H7 (cell line): Measurements from ENCODE around the gene OR1D5. TPM values are rescaled to one million over a fixed set of nuclear protein-coding genes. Genes with fewer than 3 reads are reported as not detected.
"Not testable (repeated sequence)": the region's sequence is repeated elsewhere in the genome, so short reads cannot be mapped to it uniquely, and the experiment has no call there.

Source experiments
- DNase-seq: peaks from one replicate; pipeline ENCODE4 v3.0.0; 2012
- H3K27me3 ChIP-seq: 2 replicates; pipeline ENCODE4 v1.6.0; 2011; ENCODE audit warnings: mild to moderate bottlenecking, low read length; ENCODE audit not compliant: control insufficient read depth, insufficient read depth
- H3K36me3 ChIP-seq: replicated peaks from 2 replicates; pipeline ENCODE4 v1.5.1; 2011; ENCODE audit warnings: low read length; ENCODE audit not compliant: control insufficient read depth, insufficient read depth
- H3K4me3 ChIP-seq: 2 replicates; pipeline ENCODE4 v1.5.1; 2011; ENCODE audit warnings: low read depth, mild to moderate bottlenecking, control low read depth, low read length, moderate library complexity; ENCODE audit not compliant: insufficient read depth
- total RNA-seq: library from RNA; depleted of rRNA; stranded (reverse); fragments of >200 nt; shearing (Covaris generic); gene quantifications from 2 replicates; pipeline ENCODE4 v1.2.3, GENCODE V29; 2014

OR1D5 gene
- total RNA-seq, 1 experiment from 2014 or later = not detected

- Histone ChIP-seq H3K4me3 (no peak overlapping the region), H3K27me3 (no peaks in the 10 kb centered on the region), H3K36me3 (peaks cover 4% of the 10 kb centered on the region)
- no peak for DNase-seq
These were observed 26.6 kb downstream of the OR1D5 start for GRCh38 chr17:3036800-3037199.

- DNase-seq = no peak
- Histone ChIP-seq H3K27me3 (no peaks in the 10 kb centered on the region), H3K4me3 (no peak overlapping the region), H3K36me3 (peaks cover 6% of the 10 kb centered on the region)
These were observed 27.5 kb downstream of the OR1D5 start for GRCh38 chr17:3035968-3036280.

- no peak overlapping the region for H3K4me3 ChIP-seq
- DNase-seq = no peak
- H3K27me3 ChIP-seq = no peaks in the 10 kb centered on the region
- H3K36me3 ChIP-seq = peaks cover 9% of the 10 kb centered on the region
These were observed 28.0 kb downstream of the OR1D5 start for GRCh38 chr17:3035256-3035967.

DNA sequence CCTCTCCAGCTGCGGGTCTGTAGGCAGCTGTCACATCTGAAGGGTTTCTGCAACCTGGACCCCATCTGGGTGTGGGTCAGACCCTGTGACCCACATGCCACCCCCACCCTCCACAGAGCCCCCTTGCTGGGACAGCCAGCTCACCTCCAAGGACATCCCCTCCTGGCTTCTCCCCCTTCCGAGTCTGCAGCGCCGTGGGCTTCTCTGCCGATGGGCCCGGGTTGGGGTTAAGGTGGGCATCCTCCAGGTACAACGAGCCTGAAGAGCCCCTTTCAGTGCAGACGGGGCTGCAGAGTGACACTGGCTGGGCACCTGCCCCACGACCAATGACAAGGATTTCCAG, 28.9 kb downstream of the OR1D5 start:
- Histone ChIP-seq H3K27me3 (no peaks in the 10 kb centered on the region), H3K36me3 (peaks cover 10% of the 10 kb centered on the region), H3K4me3 (no peak overlapping the region)
- no peak for DNase-seq

GRCh38 chr17:3033741-3034577, 29.4 kb downstream of the OR1D5 start:
- Histone ChIP-seq H3K4me3 (no peak overlapping the region), H3K36me3 (peaks cover 13% of the 10 kb centered on the region), H3K27me3 (no peaks in the 10 kb centered on the region)
- DNase-seq = no peak

GRCh38 chr17:3033248-3033640, 30.2 kb downstream of the OR1D5 start:
- Histone ChIP-seq H3K4me3 (no peak overlapping the region), H3K36me3 (peaks cover 15% of the 10 kb centered on the region), H3K27me3 (no peaks in the 10 kb centered on the region)
- DNase-seq = no peak

DNA sequence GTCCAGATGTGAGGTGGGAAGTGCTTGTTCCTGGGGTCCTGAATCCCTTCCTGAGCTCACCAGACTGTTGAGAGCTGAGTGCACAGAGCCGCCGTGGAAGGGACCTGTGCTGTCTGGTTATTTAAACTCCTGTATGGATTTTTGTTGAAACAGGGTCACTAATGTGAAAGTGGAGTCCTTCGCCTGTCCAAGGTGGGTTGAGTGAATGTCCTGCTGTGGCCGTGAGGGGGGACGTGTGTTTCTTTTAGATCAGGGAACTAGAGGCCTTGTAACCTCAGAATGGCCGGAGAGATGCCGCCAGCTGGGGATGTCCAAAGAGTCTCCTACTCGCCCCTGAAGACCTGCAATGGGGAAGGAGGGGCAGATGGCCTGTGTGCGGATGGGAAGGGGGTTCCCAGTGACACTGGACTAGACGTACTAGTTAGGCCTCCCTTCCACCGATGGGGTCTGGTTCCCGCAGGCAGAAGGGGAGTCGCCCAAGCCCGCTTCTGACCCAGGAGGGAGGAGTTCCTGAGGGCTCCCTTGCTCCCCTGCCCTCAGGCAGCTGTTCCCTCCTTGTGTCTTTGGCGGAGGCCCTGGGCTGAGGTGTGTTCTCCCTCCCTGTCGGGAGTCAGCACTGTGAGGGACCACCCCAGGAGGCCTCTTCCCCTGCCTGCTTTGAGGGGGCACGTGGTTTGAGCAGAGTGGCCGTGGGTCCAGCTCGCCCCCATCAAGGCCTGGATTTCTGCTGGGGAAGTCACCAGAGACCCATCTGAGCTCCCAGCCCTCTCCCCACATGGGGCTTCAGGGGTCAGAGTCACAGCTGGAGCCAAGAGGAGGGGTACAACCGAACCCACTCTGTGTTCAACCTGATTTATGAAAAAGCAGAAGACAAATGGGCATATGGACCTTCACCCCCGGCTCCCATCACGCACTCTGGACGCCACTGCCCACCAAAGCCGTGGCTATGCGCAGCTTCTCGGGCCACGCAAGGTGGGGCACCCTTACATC, 30.9 kb downstream of the OR1D5 start:
- Histone ChIP-seq H3K27me3 (no peaks in the 10 kb centered on the region), H3K4me3 (no peak overlapping the region), H3K36me3 (peaks cover 15% of the 10 kb centered on the region)
- DNase-seq = no peak

GRCh38 chr17:3030852-3031470, 32.4 kb downstream of the OR1D5 start:
- H3K36me3 ChIP-seq = peaks cover 21% of the 10 kb centered on the region

GRCh38 chr17:3030096-3030495, 33.3 kb downstream of the OR1D5 start:
- H3K36me3 ChIP-seq = peaks cover 20% of the 10 kb centered on the region
- H3K27me3 ChIP-seq = no peaks in the 10 kb centered on the region
- no peak for DNase-seq
- no peak overlapping the region for H3K4me3 ChIP-seq

More at GRCh38 chr17:3030852-3031470, 32.4 kb downstream of the OR1D5 start:
- H3K27me3 ChIP-seq, DNase-seq, H3K4me3 ChIP-seq: not testable (repeated sequence)

GRCh38 chr17:3029213-3029913, 34.0 kb downstream of the OR1D5 start:
- DNase-seq = no peak
- Histone ChIP-seq H3K4me3 (no peak overlapping the region), H3K27me3 (no peaks in the 10 kb centered on the region), H3K36me3 (peaks cover 22% of the 10 kb centered on the region)

DNA sequence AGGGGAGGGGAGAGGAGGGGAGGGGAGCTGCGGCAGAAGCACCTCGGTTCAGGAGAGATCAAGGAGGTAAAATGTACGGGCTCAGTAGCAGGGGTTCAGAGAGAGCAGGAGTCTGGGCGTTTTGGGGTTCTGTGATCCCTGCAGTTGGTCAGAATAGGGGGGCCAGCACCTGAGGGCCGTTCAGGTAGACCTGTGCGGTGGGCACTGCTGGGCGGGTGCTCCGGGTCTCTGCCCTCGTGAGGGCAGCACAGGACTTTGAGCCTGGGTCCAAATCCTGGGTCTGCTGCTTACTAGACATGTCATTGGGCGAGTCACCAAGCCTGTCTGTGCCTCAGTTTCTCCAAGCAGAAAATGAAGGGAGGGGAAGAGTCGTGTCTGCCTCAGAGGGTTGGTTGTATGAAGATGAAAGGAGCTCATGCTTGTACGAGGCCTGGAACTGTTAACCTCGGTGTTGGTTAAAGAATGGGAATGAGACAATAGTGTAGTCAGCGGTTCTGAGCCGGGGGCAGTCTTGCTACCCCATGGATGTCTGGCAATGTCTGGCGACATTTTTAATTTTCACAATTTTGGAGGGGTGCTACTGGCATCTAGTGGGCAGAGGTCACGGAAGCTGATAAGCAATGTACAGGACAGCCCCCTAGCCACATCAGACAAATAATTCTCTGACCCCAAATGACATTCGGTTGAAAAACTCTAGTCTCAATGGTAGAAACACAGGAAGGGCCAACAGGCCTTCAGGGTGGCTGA, 35.4 kb downstream of the OR1D5 start:
- DNase-seq = no peak
- H3K27me3 ChIP-seq = no peaks in the 10 kb centered on the region
- H3K4me3 ChIP-seq = no peak overlapping the region
- H3K36me3 ChIP-seq = peaks cover 21% of the 10 kb centered on the region

GRCh38 chr17:3026856-3027751, 36.3 kb downstream of the OR1D5 start:
- Histone ChIP-seq H3K4me3 (no peak overlapping the region), H3K27me3 (no peaks in the 10 kb centered on the region), H3K36me3 (peaks cover 21% of the 10 kb centered on the region)
- no peak for DNase-seq
